Duodenal mucosa (tissue), 2 donors: ENCODE results near the gene RAET1G.

Experiments
- H3K27ac ChIP-seq: one replicate; pipeline ENCODE4 v1.7.0; 2013; ENCODE audit warnings: low read depth, low read length
- H3K27me3 ChIP-seq, 2 donors: one replicate each; pipeline ENCODE4 v1.7.0; 2013; ENCODE audit warnings: low read length in 2 of 2, control low read depth in 1 of 2; ENCODE audit not compliant: insufficient read depth in 2 of 2, control insufficient read depth in 1 of 2
- H3K36me3 ChIP-seq, 2 donors: one replicate each; pipeline ENCODE4 v1.7.0; 2013; ENCODE audit warnings: low read length in 2 of 2, control low read depth in 1 of 2; ENCODE audit not compliant: insufficient read depth in 2 of 2, control insufficient read depth in 1 of 2
- H3K4me1 ChIP-seq, 2 donors: one replicate each; pipeline ENCODE4 v1.7.0; 2013; ENCODE audit warnings: low read length in 2 of 2, control low read depth in 1 of 2; ENCODE audit not compliant: insufficient read depth in 2 of 2, control insufficient read depth in 1 of 2
- H3K4me3 ChIP-seq, 2 donors: one replicate each; pipeline ENCODE4 v1.7.0; 2013; ENCODE audit warnings: low read length in 2 of 2, low read depth in 1 of 2
- H3K9ac ChIP-seq, 2 donors: one replicate each; pipeline ENCODE4 v1.7.0; 2013; ENCODE audit warnings: low read length in 2 of 2, low read depth in 1 of 2
- H3K9me3 ChIP-seq, 2 donors: one replicate each; pipeline ENCODE4 v1.7.0; 2013; ENCODE audit warnings: low read length in 2 of 2, control low read depth in 1 of 2; ENCODE audit not compliant: control insufficient read depth in 1 of 2

Gene RAET1G

GRCh38 chr6:149905371-149905910, 17.5 kb downstream of the RAET1G start:
- Histone ChIP-seq H3K27ac (no peak overlapping the region), H3K4me1 (no peaks in the 10 kb centered on the region), H3K9me3 (peaks cover 7 to 14% of the 10 kb centered on the region in 2 donors), H3K9ac (no peak overlapping the region), H3K4me3 (no peak overlapping the region), H3K27me3 (no peaks in the 10 kb centered on the region), H3K36me3 (no peaks in the 10 kb centered on the region)

GRCh38 chr6:149904661-149905370, 18.1 kb downstream of the RAET1G start:
- Histone ChIP-seq H3K4me3 (no peak overlapping the region), H3K9me3 (peaks cover 7 to 14% of the 10 kb centered on the region in 2 donors), H3K4me1 (no peaks in the 10 kb centered on the region), H3K27me3 (no peaks in the 10 kb centered on the region), H3K9ac (no peak overlapping the region), H3K27ac (no peak overlapping the region), H3K36me3 (no peaks in the 10 kb centered on the region)

GRCh38 chr6:149903938-149904611, 18.8 kb downstream of the RAET1G start:
- Histone ChIP-seq H3K4me3 (no peak overlapping the region), H3K9me3 (peaks cover 6 to 13% of the 10 kb centered on the region in 2 donors), H3K27me3 (no peaks in the 10 kb centered on the region), H3K27ac (no peak overlapping the region), H3K36me3 (no peaks in the 10 kb centered on the region), H3K9ac (no peak overlapping the region), H3K4me1 (no peaks in the 10 kb centered on the region)

- H3K9me3 ChIP-seq = no peaks in the 10 kb centered on the region
- H3K27me3 ChIP-seq = no peaks in the 10 kb centered on the region
- H3K4me3 ChIP-seq = no peak overlapping the region
- no peak overlapping the region for H3K27ac ChIP-seq
- no peaks in the 10 kb centered on the region for H3K36me3 ChIP-seq
- no peak overlapping the region for H3K9ac ChIP-seq
- peaks cover 13% of the 10 kb centered on the region in 2 donors for H3K4me1 ChIP-seq
Measured at GRCh38 chr6:149901444-149902140, 21.3 kb downstream of the RAET1G start.

GRCh38 chr6:149900620-149901443, 22.1 kb downstream of the RAET1G start:
- no peaks in the 10 kb centered on the region for H3K36me3 ChIP-seq
- no peaks in the 10 kb centered on the region for H3K9me3 ChIP-seq
- H3K4me1 ChIP-seq = peaks cover 20 to 21% of the 10 kb centered on the region in 2 donors
- H3K27me3 ChIP-seq = no peaks in the 10 kb centered on the region
- no peak overlapping the region for H3K9ac ChIP-seq
- H3K4me3 ChIP-seq = no peak overlapping the region
- H3K27ac ChIP-seq = no peak overlapping the region

- Histone ChIP-seq H3K9ac (no peak overlapping the region), H3K36me3 (no peaks in the 10 kb centered on the region), H3K4me3 (no peak overlapping the region), H3K27me3 (no peaks in the 10 kb centered on the region), H3K4me1 (peaks cover 26 to 28% of the 10 kb centered on the region in 2 donors), H3K9me3 (no peaks in the 10 kb centered on the region), H3K27ac (no peak overlapping the region)
Measured at GRCh38 chr6:149899926-149900619, 22.8 kb downstream of the RAET1G start.

- Histone ChIP-seq H3K9me3 (no peaks in the 10 kb centered on the region), H3K27ac (no peak overlapping the region), H3K4me1 (peaks cover 26 to 32% of the 10 kb centered on the region in 2 donors), H3K36me3 (no peaks in the 10 kb centered on the region), H3K27me3 (no peaks in the 10 kb centered on the region), H3K4me3 (no peak overlapping the region), H3K9ac (no peak overlapping the region)
Measured at GRCh38 chr6:149899486-149899885, 23.4 kb downstream of the RAET1G start.

GRCh38 chr6:149898966-149899365, 24.0 kb downstream of the RAET1G start:
- H3K9ac ChIP-seq = no peak overlapping the region
- H3K36me3 ChIP-seq = no peaks in the 10 kb centered on the region
- H3K4me3 ChIP-seq = no peak overlapping the region
- H3K4me1 ChIP-seq = peaks cover 26 to 32% of the 10 kb centered on the region in 2 donors
- no peak overlapping the region for H3K27ac ChIP-seq
- H3K27me3 ChIP-seq = no peaks in the 10 kb centered on the region
- no peaks in the 10 kb centered on the region for H3K9me3 ChIP-seq
